SHP77 treated with DMSO at 0.1 percent for 48 hours (cell line): Measurements from ENCODE around the gene ZNF581.

ENCODE experiments used
- DNase-seq: peaks from one replicate; lab custom pipeline; 2025; lab: John Stamatoyannopoulos, UW

ZNF581 gene

GRCh38 chr19:55626350-55626749 lies 17.1 kb upstream of the ZNF581 start:
- DNase-seq = no peak

- DNase-seq = peak; percentile 75
These were observed 11.0 kb upstream of the ZNF581 start for GRCh38 chr19:55632463-55632834.

- no peak for DNase-seq
These were observed 9.6 kb upstream of the ZNF581 start for GRCh38 chr19:55633861-55634260.

- no peak for DNase-seq
These were observed 8.1 kb upstream of the ZNF581 start for GRCh38 chr19:55635334-55635717.

GRCh38 chr19:55635856-55636440 lies 7.5 kb upstream of the ZNF581 start:
- DNase-seq = no peak

- DNase-seq = no peak
These were observed 6.7 kb upstream of the ZNF581 start for GRCh38 chr19:55636723-55637122.

- no peak for DNase-seq
These were observed 5.9 kb upstream of the ZNF581 start for GRCh38 chr19:55637534-55637933.

GRCh38 chr19:55638864-55639359 lies 4.5 kb upstream of the ZNF581 start:
- DNase-seq = peak; percentile 17

- no peak for DNase-seq
These were observed 3.3 kb upstream of the ZNF581 start for GRCh38 chr19:55640043-55640576.

- peak; percentile 24 for DNase-seq
These were observed 2.6 kb upstream of the ZNF581 start, which contains the start of gene ZNF580 for GRCh38 chr19:55640577-55641425. Gene ZNF580, plus strand, starts transcription at chr19:55641002. Its CDS starts 1,507 bp downstream, at chr19:55642509.

- DNase-seq = no peak
These were observed 1.9 kb upstream of the ZNF581 start for GRCh38 chr19:55641426-55642152.

- no peak for DNase-seq
These were observed 1.1 kb upstream of the ZNF581 start for GRCh38 chr19:55642153-55643002.

- DNase-seq = no peak
These were observed 383 bp downstream of the ZNF581 start for GRCh38 chr19:55643887-55644176.

GRCh38 chr19:55644191-55644833 lies 863 bp downstream of the ZNF581 start:
- DNase-seq = no peak

GRCh38 chr19:55644842-55645511 lies 1.5 kb downstream of the ZNF581 start:
- no peak for DNase-seq

- DNase-seq = no peak
These were observed 2.0 kb downstream of the ZNF581 start for GRCh38 chr19:55645512-55645881.

- no peak for DNase-seq
These were observed 3.7 kb downstream of the ZNF581 start for GRCh38 chr19:55646889-55647731.

GRCh38 chr19:55647732-55648584 lies 4.5 kb downstream of the ZNF581 start, which contains the start of gene CCDC106:
Gene CCDC106, plus strand, starts transcription at chr19:55648212. Its CDS starts 835 bp downstream, at chr19:55649047.
- no peak for DNase-seq
